Activated T-cell treated with anti-CD3 and anti-CD28 coated beads for 24 hours (primary cell): ENCODE results near the gene MSL3.

Experiments
- DNase-seq: peaks from one replicate; pipeline ENCODE4 v3.0.0-alpha.2; 2020; ENCODE audit warnings: low read depth

The MSL3 gene

DNA sequence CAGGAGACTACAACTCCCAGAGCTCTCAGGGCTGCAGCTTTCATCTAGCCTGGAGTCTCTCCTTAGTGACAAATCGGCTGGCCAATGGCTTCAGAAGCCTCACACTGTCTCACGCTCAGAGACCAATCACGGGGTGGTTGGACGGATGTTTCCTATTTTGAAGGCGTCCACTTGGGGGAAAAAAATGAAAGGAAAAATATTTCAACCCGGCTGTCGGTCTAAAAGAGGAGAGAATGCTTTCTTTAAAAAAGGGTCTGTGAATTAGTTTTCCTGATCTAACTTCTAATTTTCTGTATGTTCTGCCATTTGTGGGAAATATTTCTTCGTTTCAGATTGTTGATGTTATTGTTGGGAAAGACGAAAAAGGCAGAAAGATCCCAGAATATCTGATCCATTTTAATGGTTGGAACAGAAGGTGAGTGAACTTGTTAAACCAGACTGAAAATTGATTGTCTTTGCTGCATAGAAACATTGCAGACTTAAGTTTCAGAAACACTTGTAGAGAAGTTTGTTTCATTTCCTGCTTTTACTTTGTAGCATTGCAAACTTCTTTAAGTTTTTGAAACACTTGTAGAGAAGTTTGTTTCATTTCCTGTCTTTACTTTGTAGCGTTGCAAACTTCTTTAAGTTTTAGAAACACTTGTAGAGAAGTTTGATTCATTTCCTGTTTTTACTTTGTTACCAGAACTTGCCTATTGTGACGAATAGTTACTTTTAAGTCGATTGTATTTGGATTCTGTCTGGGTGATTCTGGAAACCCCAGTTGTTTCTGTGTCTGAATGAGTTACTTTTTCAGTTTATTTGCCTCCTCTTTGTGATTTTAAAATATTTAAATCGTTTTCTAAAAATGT, 1.6 kb downstream of the MSL3 start:
- DNase-seq, result peak; percentile 59

DNA sequence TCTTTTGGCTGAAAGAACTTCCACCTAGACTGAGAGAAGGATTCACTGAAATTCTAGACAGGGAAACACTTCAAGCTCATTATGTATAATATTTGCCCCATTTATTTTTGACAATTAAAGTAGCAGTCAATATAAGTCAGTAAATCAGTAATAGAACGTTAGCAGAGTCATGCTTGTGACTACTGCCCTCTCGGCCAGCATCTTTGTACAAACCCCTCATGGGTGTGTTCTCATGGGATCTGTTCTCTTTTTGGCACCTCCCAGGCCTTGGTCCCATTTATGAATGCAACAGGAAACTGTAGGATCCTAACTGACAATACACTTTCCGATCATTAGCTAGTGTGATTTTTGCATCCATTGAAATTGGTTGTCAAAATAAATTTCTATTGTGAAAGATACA, 2.9 kb downstream of the MSL3 start:
- no peak for DNase-seq

DNA sequence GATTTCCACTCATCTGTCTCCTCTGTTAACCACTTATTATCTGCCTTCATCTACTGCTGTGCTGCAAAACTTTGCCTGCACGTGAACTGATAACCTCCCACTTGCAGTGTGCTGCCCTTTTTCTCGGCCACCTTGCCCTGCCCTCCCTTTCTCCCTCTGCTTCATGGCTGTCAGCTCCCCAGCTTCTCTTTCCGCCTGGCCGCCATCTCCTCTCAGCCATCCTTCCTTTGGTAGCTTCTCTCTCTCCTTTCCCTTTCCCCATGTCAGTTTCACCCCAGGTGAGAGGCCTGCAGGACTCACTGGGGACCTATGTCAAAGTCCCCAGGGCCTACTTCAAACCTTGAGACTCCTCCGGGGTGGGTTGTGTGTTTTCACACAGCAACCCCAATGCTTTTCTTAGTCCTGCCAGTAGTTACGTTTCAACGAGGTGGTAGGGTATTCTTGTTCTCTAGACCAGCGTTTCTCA, 6.6 kb downstream of the MSL3 start:
- DNase-seq, result no peak

DNA sequence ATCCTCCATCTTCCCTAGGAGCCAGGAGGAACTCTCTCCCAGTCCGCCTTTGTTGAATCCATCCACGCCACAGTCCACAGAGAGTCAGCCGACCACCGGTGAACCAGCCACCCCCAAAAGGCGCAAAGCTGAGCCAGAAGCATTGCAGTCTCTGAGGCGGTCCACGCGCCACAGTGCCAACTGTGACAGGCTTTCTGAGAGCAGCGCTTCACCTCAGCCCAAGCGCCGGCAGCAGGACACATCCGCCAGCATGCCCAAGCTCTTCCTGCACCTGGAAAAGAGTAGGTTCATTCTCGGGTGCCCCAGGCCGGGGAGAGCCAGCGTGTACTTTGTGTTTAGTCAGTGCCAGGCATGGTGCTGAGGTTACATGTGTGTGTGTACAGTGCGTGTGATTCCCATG, 7.4 kb downstream of the MSL3 start:
- DNase-seq, result no peak

DNA sequence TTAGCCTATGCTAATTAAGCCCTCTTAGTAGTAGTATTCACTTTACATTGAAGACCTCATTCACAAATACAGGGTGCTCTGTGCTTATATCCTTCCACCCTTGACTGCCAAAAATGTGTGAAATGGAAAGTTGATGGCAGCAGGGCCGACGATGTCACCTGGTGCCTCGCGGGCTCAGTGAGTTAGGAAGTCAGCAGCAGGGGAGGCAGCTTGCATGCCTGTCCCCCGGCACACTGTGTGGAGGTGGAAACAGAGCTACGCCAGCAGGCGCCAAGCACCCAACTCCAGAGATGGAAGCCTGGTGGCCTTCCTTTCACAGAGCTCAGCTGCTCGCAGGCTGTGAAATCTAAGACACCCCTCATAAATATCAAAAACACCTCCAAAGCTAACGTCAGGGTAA, 8.4 kb downstream of the MSL3 start:
- DNase-seq, result no peak

DNA sequence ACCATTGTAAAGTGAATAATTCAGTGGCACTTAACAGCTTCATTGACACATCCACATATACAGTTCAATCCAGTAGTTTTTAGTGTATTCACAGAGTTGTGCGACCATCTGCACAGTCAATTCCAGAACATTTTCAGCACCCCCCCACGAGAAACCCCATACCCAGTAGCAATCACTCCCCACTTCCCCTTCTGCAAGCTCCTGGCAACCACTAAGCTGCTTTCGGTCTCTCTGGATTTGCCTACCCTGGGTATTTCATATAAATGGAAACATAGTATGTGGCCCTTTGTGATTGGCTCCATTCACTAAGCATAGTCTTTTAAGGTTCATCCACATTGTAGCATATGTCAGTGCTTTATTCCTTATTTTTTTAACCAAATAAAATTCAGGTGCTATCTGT, 10.0 kb downstream of the MSL3 start:
- DNase-seq, result no peak

DNA sequence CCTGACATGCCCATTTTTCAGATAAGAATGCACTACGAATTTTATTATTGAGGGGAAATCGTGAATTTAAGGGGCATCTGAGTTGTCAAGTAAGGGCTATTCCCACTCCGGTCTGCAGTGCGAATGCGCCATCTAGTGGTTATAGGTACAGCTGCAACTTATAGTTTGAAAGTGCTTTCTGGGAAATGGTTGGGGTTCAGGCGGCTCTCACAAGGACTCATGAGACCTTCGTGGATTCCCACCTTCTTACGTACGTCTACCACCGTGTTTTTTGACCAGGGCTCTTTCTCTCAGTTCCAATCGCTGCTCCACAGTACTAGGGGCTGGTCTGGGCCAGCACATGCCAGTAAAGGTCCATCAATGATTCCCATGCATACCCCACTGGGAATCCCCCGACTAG, 12.3 kb downstream of the MSL3 start:
- DNase-seq, result no peak

DNA sequence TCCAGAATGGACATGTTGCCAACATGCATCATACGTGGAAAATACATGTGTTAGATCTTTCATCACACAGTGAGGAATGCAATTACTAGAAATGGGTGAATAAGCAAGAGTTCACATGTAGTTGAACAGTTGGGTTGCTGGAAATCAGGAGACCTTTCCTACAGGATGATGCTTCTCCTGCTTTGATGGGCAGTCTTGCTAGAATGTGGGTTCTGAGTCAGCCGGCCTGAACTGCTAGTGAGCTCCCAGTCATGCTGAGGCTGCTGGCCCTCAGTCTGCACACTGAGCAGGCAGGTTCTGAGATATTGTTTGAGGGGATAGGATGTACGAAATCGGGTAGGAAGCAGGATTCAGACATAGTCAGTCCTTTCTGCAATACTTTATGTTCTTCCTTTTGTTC, 20.2 kb downstream of the MSL3 start:
- no peak for DNase-seq

DNA sequence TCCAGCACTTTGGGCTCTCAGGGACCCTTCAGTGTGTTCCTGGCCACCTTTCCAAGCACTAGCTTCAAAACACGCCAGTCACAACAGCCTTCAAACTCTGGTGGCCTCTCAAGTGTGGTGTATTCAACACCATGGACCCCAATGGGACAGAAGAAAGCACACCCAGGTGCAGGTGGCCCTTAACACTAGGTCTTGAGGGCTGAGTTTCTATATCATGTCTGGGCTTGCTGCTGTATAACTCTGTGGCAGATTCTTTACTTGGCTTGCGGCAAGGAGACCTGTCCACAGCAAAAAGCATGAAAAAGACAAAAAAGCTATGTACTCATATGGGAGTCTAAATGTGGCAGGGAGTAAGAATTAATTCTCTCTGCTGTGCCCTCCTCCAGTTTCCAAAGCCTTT, 23.1 kb downstream of the MSL3 start:
- no peak for DNase-seq

DNA sequence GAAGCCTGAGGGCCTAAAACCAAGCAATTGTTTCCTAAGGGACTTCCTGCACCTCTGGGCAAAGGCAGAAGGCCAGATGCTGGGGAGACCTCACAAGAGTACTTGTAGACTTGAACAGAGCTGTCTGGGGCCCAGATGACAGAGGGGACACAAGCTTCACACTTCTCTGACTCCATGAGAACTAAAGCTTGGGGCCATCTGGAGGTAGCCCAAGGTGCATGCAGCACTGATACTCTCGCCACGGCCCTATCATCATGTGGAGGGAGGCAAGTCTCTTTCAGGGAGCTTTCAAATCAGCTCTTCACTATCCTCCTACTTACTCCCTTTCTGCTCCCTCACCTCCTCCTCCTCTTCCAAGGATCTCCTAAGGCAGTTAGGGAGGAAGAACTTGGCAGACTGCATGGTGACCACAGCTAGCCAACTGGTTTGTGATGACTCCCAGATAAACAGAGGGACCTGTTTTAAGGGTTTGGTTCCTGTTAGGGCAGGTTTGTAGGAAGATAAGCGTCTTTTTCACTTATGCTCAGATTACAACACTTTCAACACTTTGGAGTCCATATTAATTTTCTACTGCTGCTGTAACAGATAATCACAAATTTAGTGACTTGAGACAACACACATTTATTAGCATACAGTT, 23.8 kb downstream of the MSL3 start:
- DNase-seq, result no peak

DNA sequence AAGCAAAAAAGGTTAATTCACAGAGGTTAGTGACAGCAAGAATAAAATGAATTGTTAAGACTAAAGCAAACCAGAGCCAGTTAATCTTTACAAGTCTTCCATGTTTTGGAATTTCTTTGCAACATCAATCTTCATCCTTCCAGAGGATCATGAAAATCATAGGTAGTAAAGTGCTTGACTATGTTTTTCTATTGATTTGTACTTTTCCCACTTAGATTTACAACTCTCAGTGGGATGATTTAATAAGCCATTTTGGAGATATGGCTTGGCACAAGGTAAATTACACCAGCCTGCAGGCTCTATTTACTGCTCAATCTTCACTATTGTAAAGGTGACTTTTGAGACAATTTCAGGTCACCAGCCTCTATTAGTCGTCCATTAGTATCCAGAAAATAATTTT, 26.5 kb downstream of the MSL3 start:
- DNase-seq, result no peak

DNA sequence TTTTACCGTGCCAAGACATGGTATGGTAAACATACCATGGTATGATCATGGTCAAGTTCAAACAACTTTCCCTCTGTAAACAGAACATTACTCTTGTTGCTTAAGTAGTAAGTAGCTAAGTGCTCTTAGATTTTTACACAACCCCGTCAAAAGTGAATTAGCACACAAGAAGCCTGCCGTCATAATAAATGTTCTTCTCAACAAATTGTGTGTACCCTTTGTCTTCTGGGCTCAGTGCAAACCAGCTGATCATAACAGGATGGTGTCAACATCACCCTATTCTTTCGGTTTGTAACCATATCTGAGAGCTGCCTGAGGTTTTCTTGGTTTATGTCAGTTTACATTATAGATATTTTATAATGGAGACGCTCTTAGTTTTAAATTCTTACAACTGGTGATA, 28.8 kb downstream of the MSL3 start:
- DNase-seq, result no peak

DNA sequence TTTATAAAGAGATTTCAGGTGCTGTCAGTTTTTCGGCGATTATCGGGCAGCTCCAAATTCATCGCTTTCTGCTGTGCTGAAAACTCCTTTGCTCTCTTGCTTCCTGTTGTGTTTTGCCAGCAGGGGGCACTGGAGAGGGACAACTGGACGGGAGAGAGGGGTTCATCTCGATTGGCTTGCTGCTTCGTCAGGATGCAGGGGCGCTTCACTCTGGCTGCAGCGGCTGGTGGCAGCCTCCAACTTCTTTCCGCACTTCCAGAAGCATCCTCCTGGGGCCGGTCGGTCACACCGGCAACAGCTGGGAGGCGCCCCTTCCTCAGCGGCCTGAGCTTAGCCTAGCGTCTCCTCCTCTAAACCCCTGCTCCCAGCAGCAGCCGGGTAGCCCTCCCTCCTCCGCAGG, 29.5 kb downstream of the MSL3 start:
- DNase-seq, result peak; percentile 68

DNA sequence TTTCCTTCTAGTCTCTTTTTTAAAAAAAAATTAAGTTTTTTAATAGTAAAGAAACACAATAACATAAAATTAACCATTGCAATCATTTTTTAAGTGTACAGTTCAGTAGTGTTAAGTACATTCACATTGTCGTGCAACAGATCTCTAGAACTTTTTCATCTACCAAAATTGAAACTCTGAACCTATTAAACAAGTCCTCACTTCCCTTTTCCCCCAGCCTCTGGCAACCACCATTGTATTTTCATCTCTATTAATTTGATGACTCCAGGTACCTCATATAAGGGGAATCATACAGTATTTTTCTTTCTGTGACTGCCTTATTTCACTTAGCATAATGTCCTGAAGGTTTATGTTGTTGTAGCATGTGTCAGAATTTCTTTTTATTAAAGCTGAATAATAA, 31.8 kb downstream of the MSL3 start:
- no peak for DNase-seq

DNA sequence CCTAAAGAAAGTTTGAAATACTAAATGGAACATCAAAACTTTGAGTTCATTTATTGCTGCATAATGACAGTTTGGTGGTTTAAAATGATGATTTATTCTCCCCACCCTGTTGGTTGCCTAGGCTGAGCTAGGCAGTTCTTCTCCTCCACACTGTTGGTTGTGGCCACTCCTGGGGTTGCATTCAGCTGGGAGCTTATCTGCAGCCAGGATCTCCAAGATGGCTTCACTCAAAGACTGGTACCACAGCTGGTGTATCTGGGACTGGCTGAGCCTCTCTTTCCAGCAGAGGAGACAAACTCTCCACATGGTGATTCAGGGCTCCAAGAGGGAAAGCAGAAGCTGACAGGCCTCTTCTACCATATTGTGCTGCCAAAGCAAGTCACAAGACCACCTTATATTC, 33.1 kb downstream of the MSL3 start:
- DNase-seq, result no peak

DNA sequence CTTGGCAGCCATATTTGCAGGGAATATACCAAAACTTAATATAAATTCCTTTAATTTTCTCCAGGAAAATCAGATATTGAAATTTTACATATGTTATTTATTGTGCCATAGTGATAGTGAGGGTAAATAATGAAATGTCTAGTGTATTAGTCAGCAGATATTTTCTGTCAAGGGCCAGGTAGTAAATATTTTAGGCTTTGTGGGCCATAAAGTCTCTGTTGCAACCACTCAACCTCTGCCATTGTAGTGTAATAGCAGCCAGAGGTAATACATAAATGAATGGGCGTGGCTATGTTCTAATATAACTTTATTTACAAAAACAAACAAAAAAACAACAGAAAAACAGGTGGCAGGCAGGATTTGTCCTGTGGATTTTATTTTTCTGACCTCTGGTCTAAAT, 33.5 kb downstream of the MSL3 start:
- no peak for DNase-seq

DNA sequence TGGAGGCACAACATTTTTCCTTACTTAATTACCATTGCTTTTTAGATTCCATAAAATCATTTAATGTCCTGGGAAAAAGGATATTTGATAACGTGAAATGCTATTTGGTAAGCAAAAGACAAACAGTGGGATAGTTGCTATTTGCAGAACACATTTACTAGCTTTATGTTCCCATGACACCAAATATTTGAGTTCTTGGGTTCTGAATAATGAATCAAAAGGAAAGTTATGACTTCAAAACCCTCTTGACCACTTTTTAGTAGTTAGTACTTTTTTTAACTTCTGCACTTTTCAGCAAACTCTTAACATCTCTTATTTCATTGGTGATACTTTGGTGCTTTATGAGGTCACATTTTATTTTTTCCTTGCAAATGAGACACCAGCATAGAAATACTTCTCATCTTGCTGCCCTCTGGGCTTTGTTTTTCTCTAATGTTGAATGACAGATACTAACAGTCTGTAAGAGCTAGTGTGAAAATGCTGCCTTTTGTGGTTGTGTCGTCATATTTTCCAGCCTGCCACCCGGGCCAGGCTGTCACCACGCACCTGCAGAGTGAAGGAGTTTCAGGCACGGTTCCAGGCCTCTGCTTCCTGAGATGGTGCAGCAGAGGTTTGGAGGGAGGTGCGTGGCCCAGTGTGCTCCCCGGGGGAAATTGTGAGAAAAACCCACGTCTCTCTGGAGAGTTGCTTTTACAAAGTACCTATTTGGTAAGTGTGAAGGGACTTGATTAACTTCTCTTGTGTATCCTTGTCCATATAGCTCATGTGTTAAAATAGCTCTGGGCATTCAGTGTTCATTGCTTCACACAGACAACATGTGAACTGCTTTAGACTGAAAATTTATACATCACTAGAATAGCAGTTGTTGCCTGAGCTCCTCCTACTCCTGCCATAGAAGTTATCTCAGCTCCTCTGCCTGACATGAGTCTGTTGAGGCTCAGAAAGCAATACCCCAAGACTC, 34.7 kb downstream of the MSL3 start:
- peak; percentile 62 for DNase-seq

DNA sequence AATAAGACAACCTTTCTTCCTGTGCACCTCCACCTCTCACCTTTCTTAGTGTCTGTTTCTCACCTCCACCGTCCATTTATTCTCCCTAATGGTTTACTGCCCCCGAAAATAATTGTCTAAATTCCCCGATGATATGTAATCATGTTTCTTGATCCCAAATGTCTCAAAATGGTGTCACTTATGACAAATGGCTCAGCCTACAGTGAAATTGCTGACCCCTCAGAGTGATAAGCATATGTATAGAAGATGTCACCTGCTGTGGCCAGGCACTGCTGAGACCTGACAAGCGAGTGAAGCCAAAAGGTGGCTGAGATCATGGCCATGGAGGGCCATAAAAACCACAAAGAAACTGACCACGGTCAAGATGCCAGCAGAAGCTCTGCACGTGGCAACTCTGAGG, 35.7 kb downstream of the MSL3 start:
- no peak for DNase-seq

DNA sequence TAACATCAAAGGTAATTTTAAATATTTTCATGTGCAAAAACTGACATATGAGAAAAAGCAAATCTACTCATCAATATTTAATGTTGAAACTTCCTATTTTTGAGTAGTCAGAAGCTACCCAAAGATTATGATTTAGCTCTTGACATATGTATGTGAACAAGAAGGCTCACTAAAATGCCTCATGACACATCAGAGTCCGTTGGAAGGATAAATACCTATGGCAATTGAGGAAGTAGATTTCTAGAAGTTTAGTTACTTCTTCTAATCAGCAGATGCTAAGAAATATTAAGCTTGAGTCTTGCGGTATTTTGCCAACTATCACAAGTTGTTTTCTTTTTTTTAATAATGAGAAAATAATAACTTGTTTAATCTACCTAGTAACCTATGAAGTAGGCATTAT, 55.3 kb downstream of the MSL3 start:
- DNase-seq, result no peak
